ENCODE data around the gene ASPHD2.
"Not testable (repeated sequence)": the region's sequence is repeated elsewhere in the genome, so short reads cannot be mapped to it uniquely, and the experiment has no call there.

The ASPHD2 gene

DNA sequence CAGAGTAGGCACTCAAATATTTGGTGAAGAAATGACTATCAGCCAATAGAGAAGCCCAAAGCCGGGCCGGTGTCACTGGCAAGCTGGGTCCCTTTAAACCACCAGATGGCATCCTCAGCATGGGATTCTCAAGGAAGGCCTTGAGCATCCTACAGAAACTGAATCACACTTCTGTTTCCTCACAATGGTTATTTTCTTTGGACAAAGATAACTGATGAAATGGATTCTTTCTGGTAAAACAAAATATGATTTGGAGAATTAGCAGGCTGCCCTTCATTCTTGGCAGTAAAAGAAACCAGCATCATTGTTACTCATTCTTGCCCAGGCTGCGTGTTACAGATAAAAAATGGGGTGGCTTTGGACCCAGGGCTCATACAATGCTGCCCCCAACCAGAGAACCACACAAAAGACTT lies 30.3 kb upstream of the ASPHD2 start:
- H3K4me3 ChIP-seq, result no peak overlapping the region
- H3K27ac ChIP-seq, result no peak overlapping the region
- intact Hi-C loops (cut with DNase I; ENCODE audit: low total_unique reads), result no loop called here
- H3K27me3 ChIP-seq, result peaks cover 0 to 20% of the 10 kb centered on the region in 2 donors
- DNase-seq, result peak; percentile 60 to 67
- TF ChIP-seq, protein P1, sequence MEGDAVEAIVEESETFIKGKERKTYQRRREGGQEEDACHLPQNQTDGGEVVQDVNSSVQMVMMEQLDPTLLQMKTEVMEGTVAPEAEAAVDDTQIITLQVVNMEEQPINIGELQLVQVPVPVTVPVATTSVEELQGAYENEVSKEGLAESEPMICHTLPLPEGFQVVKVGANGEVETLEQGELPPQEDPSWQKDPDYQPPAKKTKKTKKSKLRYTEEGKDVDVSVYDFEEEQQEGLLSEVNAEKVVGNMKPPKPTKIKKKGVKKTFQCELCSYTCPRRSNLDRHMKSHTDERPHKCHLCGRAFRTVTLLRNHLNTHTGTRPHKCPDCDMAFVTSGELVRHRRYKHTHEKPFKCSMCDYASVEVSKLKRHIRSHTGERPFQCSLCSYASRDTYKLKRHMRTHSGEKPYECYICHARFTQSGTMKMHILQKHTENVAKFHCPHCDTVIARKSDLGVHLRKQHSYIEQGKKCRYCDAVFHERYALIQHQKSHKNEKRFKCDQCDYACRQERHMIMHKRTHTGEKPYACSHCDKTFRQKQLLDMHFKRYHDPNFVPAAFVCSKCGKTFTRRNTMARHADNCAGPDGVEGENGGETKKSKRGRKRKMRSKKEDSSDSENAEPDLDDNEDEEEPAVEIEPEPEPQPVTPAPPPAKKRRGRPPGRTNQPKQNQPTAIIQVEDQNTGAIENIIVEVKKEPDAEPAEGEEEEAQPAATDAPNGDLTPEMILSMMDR (IDR thresholded peaks at IDR 0.05), result peak; percentile 51 to 56
- no peaks in the 10 kb centered on the region for H3K9me3 ChIP-seq
- no peaks in the 10 kb centered on the region for H3K4me1 ChIP-seq
- no peaks in the 10 kb centered on the region for H3K36me3 ChIP-seq

DNA sequence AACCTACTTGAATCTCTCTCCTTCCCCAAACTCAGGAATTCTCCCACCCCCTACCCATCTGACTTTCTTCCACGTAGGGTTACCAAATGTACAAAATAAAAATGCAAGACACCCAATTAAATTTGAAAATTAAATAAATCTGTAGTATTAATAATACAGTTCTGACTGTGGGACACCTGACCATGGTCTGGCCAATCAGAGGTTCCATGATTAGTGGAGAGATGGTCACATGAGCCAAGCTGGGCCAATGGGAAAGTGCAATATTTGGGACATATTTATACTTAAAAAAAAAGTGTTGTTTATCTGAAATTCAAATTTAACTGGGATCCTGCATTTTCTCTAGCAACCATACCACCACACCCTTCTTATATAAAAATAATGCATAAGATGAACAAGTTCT lies 29.8 kb upstream of the ASPHD2 start:
- TF ChIP-seq, protein P1 (IDR thresholded peaks at IDR 0.05), result no peak
- Histone ChIP-seq H3K4me1 (no peaks in the 10 kb centered on the region), H3K27ac (no peak overlapping the region), H3K36me3 (no peaks in the 10 kb centered on the region), H3K27me3 (peaks cover 0 to 18% of the 10 kb centered on the region in 2 donors), H3K9me3 (no peaks in the 10 kb centered on the region), H3K4me3 (no peak overlapping the region)
- DNase-seq, result no peak
- intact Hi-C loops (cut with DNase I; ENCODE audit: low total_unique reads), result no loop called here

DNA sequence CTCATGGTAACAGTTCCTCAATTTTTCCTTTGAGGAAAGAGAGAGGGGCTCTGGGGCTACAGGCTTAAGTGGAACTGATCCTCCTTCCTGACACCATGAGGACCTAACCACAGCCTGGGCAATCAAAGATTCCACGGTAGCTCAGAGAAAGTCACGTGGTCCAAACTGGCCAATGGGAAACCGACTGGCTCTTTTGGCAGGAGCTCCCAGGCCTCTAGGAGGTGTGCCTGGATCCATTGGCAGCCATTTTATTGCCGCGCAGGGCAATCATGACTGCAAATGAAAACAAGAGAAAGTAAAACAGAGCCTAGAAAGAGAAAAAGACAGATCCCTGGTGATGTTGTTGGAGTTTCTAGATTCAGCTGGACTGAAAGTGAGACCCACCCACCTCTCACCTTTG lies 27.3 kb upstream of the ASPHD2 start:
- Histone ChIP-seq H3K4me3 (no peak overlapping the region), H3K27me3 (peaks cover 0 to 33% of the 10 kb centered on the region in 2 donors), H3K9me3 (no peaks in the 10 kb centered on the region), H3K4me1 (no peaks in the 10 kb centered on the region), H3K36me3 (no peaks in the 10 kb centered on the region), H3K27ac (no peak overlapping the region)
- TF ChIP-seq, protein P1 (IDR thresholded peaks at IDR 0.05), result no peak
- DNase-seq, result no peak
- intact Hi-C loops (cut with DNase I; ENCODE audit: low total_unique reads), result no loop called here

DNA sequence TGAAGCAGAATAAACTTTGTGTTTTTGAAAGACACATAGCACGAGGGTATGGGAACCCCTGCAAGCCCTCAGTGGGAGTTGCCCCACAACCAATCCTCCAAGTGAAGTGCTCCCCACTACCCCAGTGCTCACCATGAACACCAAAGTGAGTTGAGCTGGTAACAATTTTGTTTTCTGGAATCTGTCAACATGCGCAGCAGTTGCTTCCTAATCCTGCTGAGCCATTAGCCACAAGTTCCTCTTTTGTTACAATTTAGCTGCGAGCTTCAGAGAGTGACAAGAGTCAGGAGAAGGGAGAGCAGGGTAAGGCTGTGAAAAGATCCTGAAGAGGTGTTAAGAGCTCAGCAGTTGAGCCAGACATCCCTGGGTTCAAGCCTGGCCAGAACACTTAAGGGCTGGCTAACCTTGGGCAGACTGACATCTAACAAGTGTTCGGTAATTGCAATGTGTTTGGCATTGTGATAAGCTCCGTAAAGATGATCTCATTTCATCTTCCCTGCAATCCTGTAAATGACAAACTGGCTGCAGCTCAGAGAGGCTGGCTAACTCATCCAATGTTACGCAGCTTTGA lies 24.1 kb upstream of the ASPHD2 start:
- intact Hi-C loops (cut with DNase I; ENCODE audit: low total_unique reads), result no loop called here
- DNase-seq, result no peak
- peaks cover 0 to 36% of the 10 kb centered on the region in 2 donors for H3K27me3 ChIP-seq
- H3K36me3 ChIP-seq, result no peaks in the 10 kb centered on the region
- H3K9me3 ChIP-seq, result no peaks in the 10 kb centered on the region
- TF ChIP-seq, protein P1 (IDR thresholded peaks at IDR 0.05), result no peak
- H3K27ac ChIP-seq, result no peak overlapping the region
- H3K4me3 ChIP-seq, result no peak overlapping the region
- no peaks in the 10 kb centered on the region for H3K4me1 ChIP-seq

DNA sequence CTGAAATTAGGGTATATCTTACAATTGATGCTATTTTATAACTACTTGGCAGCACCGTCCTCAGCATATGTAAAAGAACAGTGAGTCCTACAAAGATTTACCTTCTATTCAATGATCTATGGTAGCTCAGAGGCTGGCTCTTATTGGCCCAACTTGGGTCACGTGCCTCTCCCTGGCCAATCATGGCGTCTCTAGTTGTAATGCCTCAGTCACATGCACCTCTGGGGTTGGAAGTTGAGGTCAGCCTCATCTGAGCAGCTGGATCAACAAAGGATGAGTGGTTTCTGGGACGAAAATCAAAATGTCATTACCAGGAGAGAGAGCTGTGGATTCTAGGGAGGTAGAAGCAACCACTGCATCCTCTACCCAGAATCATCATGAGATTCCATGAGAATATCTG lies 22.9 kb upstream of the ASPHD2 start:
- Histone ChIP-seq H3K27me3 (peaks cover 0 to 39% of the 10 kb centered on the region in 2 donors), H3K4me1 (no peaks in the 10 kb centered on the region), H3K9me3 (no peaks in the 10 kb centered on the region), H3K4me3 (no peak overlapping the region), H3K27ac (no peak overlapping the region), H3K36me3 (no peaks in the 10 kb centered on the region)
- no peak for DNase-seq
- TF ChIP-seq, protein P1 (IDR thresholded peaks at IDR 0.05), result no peak
- intact Hi-C loops (cut with DNase I; ENCODE audit: low total_unique reads), result no loop called here

DNA sequence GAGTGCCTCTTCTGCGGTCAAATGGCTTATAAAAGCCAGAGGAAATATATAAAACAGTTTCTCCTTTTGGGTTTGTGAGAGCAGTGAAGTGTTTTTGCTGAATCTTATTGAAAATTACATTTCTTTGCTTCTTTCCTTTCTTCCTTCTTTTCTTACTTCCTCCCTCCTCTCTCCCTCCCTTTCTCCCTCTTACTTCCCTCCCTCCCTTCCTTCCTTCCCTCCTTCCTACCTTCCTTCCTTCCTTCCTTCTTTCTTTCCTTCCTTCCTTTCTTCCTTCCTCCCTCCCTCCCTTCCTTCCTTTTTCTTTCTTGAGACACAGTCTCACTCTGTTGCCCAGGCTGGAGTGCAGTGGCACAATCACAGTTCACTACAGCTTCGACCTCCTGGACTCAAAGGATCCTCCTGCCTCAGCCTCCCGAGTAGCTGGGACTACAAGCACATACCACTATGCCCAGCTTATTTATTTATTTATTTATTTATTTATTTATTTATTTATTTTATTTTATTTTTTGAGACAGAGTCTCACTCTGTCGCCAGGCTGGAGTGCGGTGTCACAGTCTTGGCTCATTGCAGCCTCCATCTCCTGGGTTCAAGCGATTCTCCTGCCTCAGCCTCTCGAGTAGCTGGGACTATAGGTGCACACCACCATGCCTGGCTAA lies 20.4 kb upstream of the ASPHD2 start:
- peaks cover 0 to 37% of the 10 kb centered on the region in 2 donors for H3K27me3 ChIP-seq
- H3K36me3 ChIP-seq; DNase-seq; H3K9me3 ChIP-seq; intact Hi-C loops (cut with DNase I; ENCODE audit: low total_unique reads); H3K4me3 ChIP-seq; H3K27ac ChIP-seq; H3K4me1 ChIP-seq: not testable (repeated sequence)
